GM12878 (cell line): ENCODE measurements around the gene S100A11. TPM values are rescaled to one million over a fixed set of nuclear protein-coding genes. Genes with fewer than 3 reads are reported as not detected.

Source experiments
- ATAC-seq: fragments of 200-7000 bp; cut with Tn5 transposase; 3 replicates; pipeline ENCODE4 v1.9.1; 2020; ENCODE audit warnings: mild to moderate bottlenecking, moderate library complexity
- BruUV-seq: library from RNA; stranded (reverse); fragments of 400-500 nt; replicated peaks from 2 replicates; lab custom pipeline; 2021; lab: Mats Ljungman, UMichigan
- CTCF ChIA-PET: fragments of 300-600 bp; sonication (Branson Sonifier 250); formaldehyde crosslinking; extraction: SDS; loops from one replicate; lab custom pipeline; 2021; ENCODE audit warnings: inconsistent platforms; lab: Yijun Ruan, JAX
- POLR2A ChIA-PET: fragments of 350-600 bp; formaldehyde crosslinking; extraction: SDS; loops from one replicate; lab custom pipeline; 2021; ENCODE audit warnings: inconsistent platforms; lab: Charles Lee
- RAD21 ChIA-PET: fragments of 300-600 bp; sonication (Branson Sonifier 250); formaldehyde crosslinking; loops from one replicate; lab custom pipeline; 2023; ENCODE audit warnings: antibody characterized with exemption; ENCODE audit not compliant: unreplicated experiment; lab: Charles Lee
- SMC1A ChIA-PET: fragments of 300-600 bp; sonication (Branson Sonifier 250); formaldehyde crosslinking; loops from one replicate; lab custom pipeline; 2023; ENCODE audit not compliant: unreplicated experiment, uncharacterized antibody; lab: Charles Lee
- DNase-seq: peaks from one replicate; pipeline ENCODE4 v3.0.0-alpha.2; 2011; ENCODE audit warnings: low read depth, low spot score
- FAIRE-seq: peaks from 3 replicates; lab custom pipeline; 2011; peaks lifted over from hg19 to GRCh38; lab: Jason Lieb, UNC
- H2AFZ ChIP-seq: 2 replicates; pipeline ENCODE4 v1.6.0; 2011; ENCODE audit warnings: low read depth, low read length, control low read depth; ENCODE audit not compliant: control insufficient read depth
- H3K27ac ChIP-seq: 2 replicates; pipeline ENCODE4 v1.5.1; 2011; ENCODE audit warnings: control low read depth; ENCODE audit not compliant: control insufficient read depth, insufficient read depth
- H3K27me3 ChIP-seq, 2 experiments: replicated peaks in 1 of 2; 2 replicates each; pipeline versions ENCODE4 v1.6.0 to v1.6.1; 2011; ENCODE audit warnings: low read length in 1 of 2; ENCODE audit not compliant: control insufficient read depth in 2 of 2, insufficient read depth in 2 of 2
- H3K36me3 ChIP-seq, 2 experiments: 2 replicates each; pipeline ENCODE4 v1.5.1; 2011; ENCODE audit warnings: low read length in 1 of 2; ENCODE audit not compliant: control insufficient read depth in 2 of 2, insufficient read depth in 2 of 2
- H3K4me1 ChIP-seq: 2 replicates; pipeline ENCODE4 v1.6.1; 2011; ENCODE audit warnings: mild to moderate bottlenecking, low read length, moderate library complexity, mixed read lengths; ENCODE audit not compliant: control insufficient read depth, insufficient read depth
- H3K4me2 ChIP-seq: 2 replicates; pipeline ENCODE4 v1.6.0; 2011; ENCODE audit warnings: control low read depth; ENCODE audit not compliant: control insufficient read depth, insufficient read depth
- H3K4me3 ChIP-seq: fragments of 200-600 bp; sonication (generic); 2 replicates; pipeline ENCODE4 v1.5.1; 2016
- H3K79me2 ChIP-seq: 2 replicates; pipeline ENCODE4 v1.6.0; 2011; ENCODE audit warnings: low read length; ENCODE audit not compliant: control insufficient read depth, insufficient read depth
- H3K9ac ChIP-seq: 2 replicates; pipeline ENCODE4 v1.8.0; 2011; ENCODE audit warnings: low read length, control low read depth, mixed read lengths; ENCODE audit not compliant: control insufficient read depth, insufficient read depth
- H3K9me3 ChIP-seq: replicated peaks from 3 replicates; pipeline ENCODE4 v1.5.1; 2011; ENCODE audit warnings: mild to moderate bottlenecking, low read length; ENCODE audit not compliant: control insufficient read depth, insufficient read depth
- H4K20me1 ChIP-seq: 2 replicates; pipeline ENCODE4 v1.6.0; 2011; ENCODE audit not compliant: control insufficient read depth, insufficient read depth
- CEBPZ ChIP-seq: fragments of 150-350 bp; IDR thresholded peaks from 2 replicates; pipeline ENCODE4 v1.6.1; 2016; ENCODE audit warnings: low read depth, low read length
- CHD1 ChIP-seq: IDR thresholded peaks from 2 replicates; pipeline ENCODE4 v1.6.1; 2012; ENCODE audit warnings: low read depth, low read length, improper control_type of control experiment
- NR2C2 ChIP-seq: IDR thresholded peaks from 2 replicates; pipeline ENCODE4 v1.6.1; 2011; ENCODE audit warnings: borderline replicate concordance, low read depth; ENCODE audit not compliant: control insufficient read depth, insufficient read length
- ZNF207 ChIP-seq: fragments of 450-650 bp; IDR thresholded peaks from 2 replicates; pipeline ENCODE4 v1.6.1; 2014; ENCODE audit warnings: antibody characterized with exemption, mild to moderate bottlenecking, borderline replicate concordance
- WGBS: methylation state at CpG from one replicate; pipeline ENCODE4 v1.1.6; 2016; ENCODE audit warnings: low lambda C conversion rate; ENCODE audit not compliant: insufficient replicate concordance, insufficient coverage; ENCODE audit errors: missing lambda C conversion rate; 5-methylcytosine and 5-hydroxymethylcytosine counted together
- in situ Hi-C: fragments of 300-500 bp; cut with MboI; formaldehyde crosslinking; loops from 9 replicates; pipeline ENCODE4 v1.14.3; 2018; ENCODE audit warnings: mixed read lengths
- intact Hi-C: fragments of 100-400 bp; cut with micrococcal nuclease; formaldehyde crosslinking; loops from one replicate; pipeline ENCODE4 v1.14.2; 2022; ENCODE audit not compliant: unreplicated experiment
- polyA plus RNA-seq, 11 experiments: library from polyadenylated mRNA; depleted of rRNA in 4 of 11; unstranded in 6 of 11; stranded (reverse) in 5 of 11; fragments of >200 nt; fragmentation: Nextera tagmentation in 4 of 11; fragmentation: Illumina TruSeq in 1 of 11; extraction: Ambion mirVana in 4 of 11; extraction: Trizol in 1 of 11; gene quantifications; 1 replicate in 1 of 11; 2 replicates in 10 of 11; pipeline versions ENCODE4 v1.2.1 to v1.2.3, GENCODE V29; 2011 to 2016; ENCODE audit warnings: inconsistent platforms in 2 of 11, missing spikeins in 2 of 11, low read depth in 1 of 11
- total RNA-seq, 4 experiments: library from RNA; depleted of rRNA in 3 of 4; stranded (reverse); fragments of >200 nt in 3 of 4; fragmentation: Illumina TruSeq in 1 of 4; extraction: Trizol in 1 of 4; gene quantifications; 2 replicates each; pipeline versions ENCODE4 v1.2.1 to v1.2.3, GENCODE V29; 2013 to 2021
- TF ChIP-seq, protein P1 (sequence below): fragments of 450-650 bp; IDR thresholded peaks from 2 replicates; pipeline ENCODE4 v1.6.1; 2018; ENCODE audit warnings: borderline replicate concordance, mild to moderate bottlenecking; ENCODE audit not compliant: partially characterized antibody
- TF ChIP-seq, protein P2 (sequence below): IDR thresholded peaks from 2 replicates; pipeline ENCODE4 v1.6.1; 2011; ENCODE audit warnings: borderline replicate concordance, low read depth, mild to moderate bottlenecking, moderate library complexity, low read length; ENCODE audit not compliant: insufficient read depth, poor library complexity, severe bottlenecking

The S100A11 gene
- total and polyA plus RNA-seq, 10 of the 15 experiments (the other 5 are each of a cell fraction or from before 2014, with no cell fraction given), result 9.0 to 134 (median 62.7) TPM

GRCh38 chr1:151998611-151999362 is 38.0 kb downstream of the S100A11 start:
- FAIRE-seq (no peak), ATAC-seq (no peak)
- SMC1A ChIA-PET, result interaction anchor here (0.6 to 8.3 kb wide), 5 partner anchors 15 to 158 kb away, joined by 3 to 70 read pairs (median 5); no protein-coding TSS in a partner anchor

GRCh38 chr1:151997284-151997570 is 39.6 kb downstream of the S100A11 start:
- H4K20me1 ChIP-seq, result no peaks in the 10 kb centered on the region
- no peaks in the 10 kb centered on the region for H3K36me3 ChIP-seq
- RAD21 ChIA-PET, result interaction anchor here (0.9 kb wide), 1 partner anchor 88 kb away, joined by 3 read pairs; the partner anchor contains the start of gene THEM4
- SMC1A ChIA-PET, result interaction anchor here (0.7 to 8.3 kb wide), 4 partner anchors 28 to 108 kb away, joined by 3 to 70 read pairs (median 30); no protein-coding TSS in a partner anchor
- H3K4me3 ChIP-seq, result no peak overlapping the region
- no peaks in the 10 kb centered on the region for H3K9me3 ChIP-seq
- no peak overlapping the region for H3K9ac ChIP-seq
- CTCF ChIA-PET, result interaction anchor here (6.5 to 8.1 kb wide), 2 partner anchors 27 to 62 kb away, joined by 104 to 122 read pairs; no protein-coding TSS in a partner anchor
- no peak overlapping the region for H3K4me2 ChIP-seq
- H3K27me3 ChIP-seq, result peaks cover 13 to 23% of the 10 kb centered on the region in 2 experiments
- WGBS, result 79% methylated on average over 1 of the region's 1 CpG
- no peak for ATAC-seq
- DNase-seq, result no peak
- H3K4me1 ChIP-seq, result peaks cover 11% of the 10 kb centered on the region; the same call in 1 of the 2 replicates
- in situ Hi-C loops (loop anchor here (5.0 kb wide), 2 partner anchors 65 to 110 kb away; no protein-coding TSS in a partner anchor), intact Hi-C loops (loop anchor here (1.0 kb wide), 2 partner anchors 63 to 108 kb away; no protein-coding TSS in a partner anchor)
- POLR2A ChIA-PET, result no interaction called here
- no peak for FAIRE-seq
- no peaks in the 10 kb centered on the region for H3K79me2 ChIP-seq
- BruUV-seq, result no TSS peak
- no peak overlapping the region for H2AFZ ChIP-seq
- no peak overlapping the region for H3K27ac ChIP-seq
- TF ChIP-seq CHD1 (no peak), ZNF207 (no peak), NR2C2 (no peak), CEBPZ (no peak)
- TF ChIP-seq, protein P1, sequence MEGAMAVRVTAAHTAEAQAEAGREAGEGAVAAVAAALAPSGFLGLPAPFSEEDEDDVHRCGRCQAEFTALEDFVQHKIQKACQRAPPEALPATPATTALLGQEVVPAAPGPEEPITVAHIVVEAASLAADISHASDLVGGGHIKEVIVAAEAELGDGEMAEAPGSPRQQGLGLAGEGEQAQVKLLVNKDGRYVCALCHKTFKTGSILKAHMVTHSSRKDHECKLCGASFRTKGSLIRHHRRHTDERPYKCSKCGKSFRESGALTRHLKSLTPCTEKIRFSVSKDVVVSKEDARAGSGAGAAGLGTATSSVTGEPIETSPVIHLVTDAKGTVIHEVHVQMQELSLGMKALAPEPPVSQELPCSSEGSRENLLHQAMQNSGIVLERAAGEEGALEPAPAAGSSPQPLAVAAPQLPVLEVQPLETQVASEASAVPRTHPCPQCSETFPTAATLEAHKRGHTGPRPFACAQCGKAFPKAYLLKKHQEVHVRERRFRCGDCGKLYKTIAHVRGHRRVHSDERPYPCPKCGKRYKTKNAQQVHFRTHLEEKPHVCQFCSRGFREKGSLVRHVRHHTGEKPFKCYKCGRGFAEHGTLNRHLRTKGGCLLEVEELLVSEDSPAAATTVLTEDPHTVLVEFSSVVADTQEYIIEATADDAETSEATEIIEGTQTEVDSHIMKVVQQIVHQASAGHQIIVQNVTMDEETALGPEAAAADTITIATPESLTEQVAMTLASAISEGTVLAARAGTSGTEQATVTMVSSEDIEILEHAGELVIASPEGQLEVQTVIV, result no peak

More at GRCh38 chr1:151998611-151999362, 38.0 kb downstream of the S100A11 start:
- BruUV-seq, result no TSS peak
- TF ChIP-seq, protein P2, sequence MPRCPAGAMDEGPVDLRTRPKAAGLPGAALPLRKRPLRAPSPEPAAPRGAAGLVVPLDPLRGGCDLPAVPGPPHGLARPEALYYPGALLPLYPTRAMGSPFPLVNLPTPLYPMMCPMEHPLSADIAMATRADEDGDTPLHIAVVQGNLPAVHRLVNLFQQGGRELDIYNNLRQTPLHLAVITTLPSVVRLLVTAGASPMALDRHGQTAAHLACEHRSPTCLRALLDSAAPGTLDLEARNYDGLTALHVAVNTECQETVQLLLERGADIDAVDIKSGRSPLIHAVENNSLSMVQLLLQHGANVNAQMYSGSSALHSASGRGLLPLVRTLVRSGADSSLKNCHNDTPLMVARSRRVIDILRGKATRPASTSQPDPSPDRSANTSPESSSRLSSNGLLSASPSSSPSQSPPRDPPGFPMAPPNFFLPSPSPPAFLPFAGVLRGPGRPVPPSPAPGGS, result no peak
- Histone ChIP-seq H3K27me3 (peaks cover 2 to 14% of the 10 kb centered on the region in 2 experiments), H3K9me3 (no peaks in the 10 kb centered on the region), H3K36me3 (no peaks in the 10 kb centered on the region), H3K79me2 (no peaks in the 10 kb centered on the region), H3K27ac (no peak overlapping the region), H3K4me1 (peaks cover 4% of the 10 kb centered on the region; the same call in 1 of the 2 replicates), H4K20me1 (no peaks in the 10 kb centered on the region), H3K4me2 (no peak overlapping the region), H3K4me3 (no peak overlapping the region), H3K9ac (no peak overlapping the region), H2AFZ (no peak overlapping the region)
- POLR2A ChIA-PET, result no interaction called here
- in situ Hi-C loops, result loop anchor here (5.0 kb wide), 2 partner anchors 66 to 111 kb away; no protein-coding TSS in a partner anchor
- intact Hi-C loops, result no loop called here
- no peak for DNase-seq
- CTCF ChIA-PET, result interaction anchor here (1.2 to 8.1 kb wide), 10 partner anchors 11 to 117 kb away, joined by 3 to 122 read pairs (median 19); partner anchors contain the start of gene THEM4
- RAD21 ChIA-PET, result interaction anchor here (1.3 kb wide), 2 partner anchors 63 to 90 kb away, joined by 5 read pairs; partner anchors contain the start of gene THEM4
